ENCODE results near the gene DHCR24. TPM values are rescaled to one million over a fixed set of nuclear protein-coding genes. Genes with fewer than 3 reads are reported as not detected.
A peak's percentile ranks its signal among the peaks of the same experiment; 100 is the strongest.

Gene DHCR24
- total RNA-seq, 2 experiments from 2014 or later = 114 to 115 TPM

DNA sequence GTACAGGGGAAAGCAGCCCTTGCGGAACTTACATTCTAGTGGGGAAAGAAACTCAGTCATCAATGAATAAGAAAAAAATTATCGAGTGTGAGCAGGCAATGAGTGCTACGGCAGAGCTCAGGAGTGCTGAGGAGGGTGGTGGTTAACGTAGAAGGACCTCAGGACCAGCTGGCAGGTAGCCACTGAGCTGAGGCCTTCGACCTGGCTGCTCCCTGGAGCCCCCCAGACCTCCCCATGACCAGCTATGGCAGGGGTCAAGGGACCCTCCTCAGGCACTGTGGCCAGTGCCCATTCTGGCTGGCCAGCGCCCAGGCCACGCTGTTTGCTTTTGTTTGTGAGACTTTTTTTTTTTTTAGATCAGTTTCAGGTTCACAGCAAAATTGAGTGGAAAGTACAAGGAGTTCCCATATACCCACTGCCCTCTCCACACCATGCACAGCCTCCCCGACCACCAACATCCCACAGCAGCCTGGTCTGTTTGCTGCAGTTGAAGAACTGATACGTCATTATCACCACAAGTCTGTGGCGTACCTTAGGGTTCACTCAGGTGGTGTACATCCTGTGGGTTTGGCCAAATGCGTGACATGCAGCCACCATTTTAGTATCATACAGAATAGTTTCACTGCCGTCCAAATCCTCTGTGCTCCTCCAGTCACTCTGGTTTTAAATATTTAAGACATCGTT, 74.1 kb downstream of the DHCR24 start:
- Mint-ChIP-seq H3K9me3 (no peaks in the 10 kb centered on the region), H3K27ac (peak overlapping the region; percentile 55), H3K36me3 (ENCODE audit: low read depth) (no peaks in the 10 kb centered on the region), H3K4me3 (peak overlapping the region; percentile 23), H3K27me3 (peaks cover 3% of the 10 kb centered on the region), H3K4me1 (peaks cover 56% of the 10 kb centered on the region)
- POLR2A ChIA-PET = interaction anchor here (0.9 to 1.8 kb wide), 5 partner anchors 9 to 347 kb away, joined by 3 to 6 read pairs (median 4); partner anchors contain the start of gene DHCR24
- CTCF ChIA-PET = interaction anchor here (0.6 to 7.0 kb wide), 8 partner anchors 11 to 744 kb away, joined by 3 to 49 read pairs (median 4); partner anchors contain the start of gene TTC22
- DNase-seq = peak; percentile 73

DNA sequence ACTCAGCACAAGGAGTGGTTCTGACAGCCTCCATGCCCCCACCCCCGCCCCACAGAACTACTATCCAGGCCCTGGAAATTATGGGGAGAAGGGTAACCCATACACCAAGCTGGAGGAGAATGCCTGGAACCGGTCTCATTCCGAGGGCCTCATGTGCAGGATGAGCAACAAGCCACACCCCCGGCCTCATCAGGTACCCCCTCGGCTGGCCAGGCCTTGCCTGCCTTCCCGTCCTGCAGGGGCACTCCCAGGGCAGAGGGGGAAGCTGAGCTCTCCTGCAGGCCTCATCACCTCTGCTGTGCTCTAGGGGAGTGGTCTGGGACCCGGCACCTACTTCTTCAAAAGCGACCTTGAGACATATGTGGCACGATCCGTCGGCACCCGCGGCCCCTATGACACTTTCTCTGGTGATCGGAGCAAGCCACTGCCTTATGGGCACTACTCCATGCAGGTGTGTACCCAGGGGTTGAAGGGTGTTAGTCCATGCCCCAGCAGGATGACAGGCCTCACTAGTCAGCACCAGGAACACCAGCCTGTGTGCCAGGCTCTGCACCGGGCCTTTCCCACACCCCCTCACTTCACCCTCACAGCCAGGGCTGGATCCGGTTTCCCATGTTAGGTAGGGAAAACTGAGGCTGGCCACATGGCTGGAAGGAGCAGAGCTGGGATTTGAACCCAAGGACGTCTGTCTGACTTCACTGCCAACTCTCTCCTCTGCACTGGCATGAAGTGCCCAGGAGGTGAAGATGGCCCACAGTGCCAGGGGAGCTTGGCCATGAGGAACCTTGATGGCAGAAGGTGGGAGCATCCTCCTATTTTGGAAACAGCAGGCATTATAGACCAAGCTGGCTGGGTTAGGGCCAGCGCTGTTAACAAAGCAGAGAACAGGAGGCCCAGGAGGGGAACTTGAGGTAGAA, 75.0 kb downstream of the DHCR24 start:
- H3K4me3 Mint-ChIP-seq = no peak overlapping the region
- peak; percentile 14 for DNase-seq
- H3K36me3 Mint-ChIP-seq (ENCODE audit: low read depth) = no peaks in the 10 kb centered on the region
- H3K9me3 Mint-ChIP-seq = no peaks in the 10 kb centered on the region
- peaks cover 64% of the 10 kb centered on the region for H3K4me1 Mint-ChIP-seq
- ChIA-PET POLR2A (interaction anchor here (0.9 to 1.8 kb wide), 5 partner anchors 8 to 346 kb away, joined by 3 to 6 read pairs (median 3); no protein-coding TSS in a partner anchor), CTCF (interaction anchor here (0.6 to 7.0 kb wide), 9 partner anchors 12 to 320 kb away, joined by 3 to 49 read pairs (median 4); partner anchors contain the start of gene TTC22)
- H3K27ac Mint-ChIP-seq = peak overlapping the region; percentile 55
- peaks cover 3% of the 10 kb centered on the region for H3K27me3 Mint-ChIP-seq

DNA sequence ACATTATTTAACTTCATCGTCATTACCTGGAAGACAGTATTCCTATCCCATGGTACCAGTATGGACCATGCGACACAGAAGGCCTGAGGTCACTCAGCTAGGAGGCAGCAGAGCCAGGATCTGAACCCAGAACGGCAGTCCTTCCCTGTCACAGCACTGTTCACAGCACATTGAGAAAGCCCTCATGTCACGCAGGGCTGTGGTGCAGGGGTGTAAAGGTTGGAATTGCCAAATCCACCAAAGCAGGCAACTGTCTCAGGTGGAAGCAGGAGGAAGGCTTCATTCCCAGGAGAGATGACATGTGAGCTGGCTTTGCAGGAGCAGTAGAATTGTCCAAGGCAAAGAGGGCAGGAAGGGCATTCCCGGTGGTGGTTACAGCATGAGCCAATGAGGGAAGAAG, 75.9 kb downstream of the DHCR24 start:
- Mint-ChIP-seq H3K4me3 (no peak overlapping the region), H3K27me3 (peaks cover 3% of the 10 kb centered on the region), H3K4me1 (peaks cover 71% of the 10 kb centered on the region), H3K27ac (no peak overlapping the region), H3K9me3 (no peaks in the 10 kb centered on the region), H3K36me3 (ENCODE audit: low read depth) (no peaks in the 10 kb centered on the region)
- CTCF ChIA-PET = interaction anchor here (1.0 to 7.0 kb wide), 5 partner anchors 11 to 139 kb away, joined by 3 to 49 read pairs (median 16); partner anchors contain the start of gene TTC22
- peak; percentile 14 for DNase-seq
- POLR2A ChIA-PET = no interaction called here

DNA sequence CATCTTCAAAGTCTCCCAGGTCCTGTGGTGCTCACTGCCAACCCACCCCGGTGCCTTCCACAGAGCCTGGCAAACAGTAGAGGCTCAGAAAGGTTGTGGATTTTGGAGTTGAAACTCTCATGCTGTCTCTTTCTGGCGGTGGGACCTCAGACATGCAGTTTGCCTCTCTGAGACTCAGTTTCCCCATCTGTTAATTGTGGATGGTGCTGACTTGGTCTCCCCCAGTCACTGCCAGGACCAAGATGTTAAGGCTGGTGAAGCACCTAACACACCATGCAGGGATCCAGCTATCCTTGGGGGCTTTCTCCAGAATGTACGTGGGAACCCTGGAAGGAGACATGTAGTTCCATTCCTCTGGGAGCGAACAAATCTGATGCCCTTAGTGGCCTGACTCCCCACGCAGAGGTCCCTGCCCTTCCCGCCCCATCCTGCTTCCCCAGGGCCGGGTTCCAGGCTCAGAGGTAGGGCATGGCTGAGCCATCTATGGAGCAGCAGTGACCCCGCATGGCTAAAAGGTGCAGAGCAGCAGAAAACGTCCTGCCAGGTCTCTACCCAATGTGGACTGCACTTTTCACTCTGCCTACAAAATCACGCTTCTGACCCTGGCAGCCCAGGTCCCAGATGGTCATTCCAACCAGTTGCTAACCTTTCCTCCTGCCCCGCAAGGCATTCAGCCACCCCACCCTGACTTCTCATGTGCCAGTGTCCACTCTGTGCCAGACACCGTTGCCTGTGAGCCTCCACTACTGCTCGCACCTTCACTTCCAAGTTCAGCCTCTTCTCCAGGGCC, 76.6 kb downstream of the DHCR24 start:
- H3K9me3 Mint-ChIP-seq = no peaks in the 10 kb centered on the region
- no peaks in the 10 kb centered on the region for H3K36me3 Mint-ChIP-seq (ENCODE audit: low read depth)
- no peak overlapping the region for H3K4me3 Mint-ChIP-seq
- DNase-seq = peak; percentile 81
- H3K27me3 Mint-ChIP-seq = peaks cover 3% of the 10 kb centered on the region
- POLR2A ChIA-PET = interaction anchor here (1.4 kb wide), 1 partner anchor 9 kb away, joined by 5 read pairs; the partner anchor contains the start of gene TTC22
- no peak overlapping the region for H3K27ac Mint-ChIP-seq
- H3K4me1 Mint-ChIP-seq = peaks cover 75% of the 10 kb centered on the region
- CTCF ChIA-PET = interaction anchor here (0.6 to 7.0 kb wide), 15 partner anchors 10 to 326 kb away, joined by 3 to 49 read pairs (median 4); partner anchors contain the start of gene TTC22

DNA sequence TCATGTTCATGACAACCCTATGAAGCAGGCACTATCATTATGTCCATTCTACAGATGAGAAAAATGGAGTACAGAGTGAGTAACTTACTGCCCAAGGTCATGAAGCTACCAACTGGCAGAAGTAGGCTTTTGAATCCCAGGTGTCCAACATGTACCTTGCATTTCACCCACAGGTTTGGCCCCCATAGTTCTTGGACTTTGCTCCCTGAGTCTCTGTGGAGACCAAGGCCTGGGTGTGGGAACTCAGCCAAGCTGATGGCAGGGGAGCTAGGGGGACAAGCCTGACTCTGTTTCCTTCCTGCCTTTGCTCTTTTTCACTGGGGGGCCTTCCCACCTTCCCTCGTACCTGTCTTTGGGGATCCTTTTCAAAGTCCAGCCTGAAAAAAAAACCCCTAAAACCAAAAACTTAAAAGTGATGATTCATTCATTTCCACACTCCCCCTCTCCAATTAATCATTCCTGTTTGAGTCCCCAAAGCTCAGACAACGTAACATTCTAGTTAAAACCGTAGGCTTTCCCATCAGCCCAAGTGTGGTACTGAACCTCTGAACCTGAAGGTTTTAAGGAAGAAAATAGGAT, 77.4 kb downstream of the DHCR24 start:
- H3K27me3 Mint-ChIP-seq = peaks cover 3% of the 10 kb centered on the region
- no peaks in the 10 kb centered on the region for H3K9me3 Mint-ChIP-seq
- H3K36me3 Mint-ChIP-seq (ENCODE audit: low read depth) = no peaks in the 10 kb centered on the region
- H3K4me1 Mint-ChIP-seq = peaks cover 83% of the 10 kb centered on the region
- ChIA-PET CTCF (interaction anchor here (0.6 to 7.0 kb wide), 15 partner anchors 9 to 327 kb away, joined by 3 to 49 read pairs (median 4); partner anchors contain the start of gene TTC22), POLR2A (interaction anchor here (1.4 kb wide), 1 partner anchor 8 kb away, joined by 5 read pairs; the partner anchor contains the start of gene TTC22)
- peak; percentile 15 for DNase-seq
- H3K27ac Mint-ChIP-seq = no peak overlapping the region
- no peak overlapping the region for H3K4me3 Mint-ChIP-seq

DNA sequence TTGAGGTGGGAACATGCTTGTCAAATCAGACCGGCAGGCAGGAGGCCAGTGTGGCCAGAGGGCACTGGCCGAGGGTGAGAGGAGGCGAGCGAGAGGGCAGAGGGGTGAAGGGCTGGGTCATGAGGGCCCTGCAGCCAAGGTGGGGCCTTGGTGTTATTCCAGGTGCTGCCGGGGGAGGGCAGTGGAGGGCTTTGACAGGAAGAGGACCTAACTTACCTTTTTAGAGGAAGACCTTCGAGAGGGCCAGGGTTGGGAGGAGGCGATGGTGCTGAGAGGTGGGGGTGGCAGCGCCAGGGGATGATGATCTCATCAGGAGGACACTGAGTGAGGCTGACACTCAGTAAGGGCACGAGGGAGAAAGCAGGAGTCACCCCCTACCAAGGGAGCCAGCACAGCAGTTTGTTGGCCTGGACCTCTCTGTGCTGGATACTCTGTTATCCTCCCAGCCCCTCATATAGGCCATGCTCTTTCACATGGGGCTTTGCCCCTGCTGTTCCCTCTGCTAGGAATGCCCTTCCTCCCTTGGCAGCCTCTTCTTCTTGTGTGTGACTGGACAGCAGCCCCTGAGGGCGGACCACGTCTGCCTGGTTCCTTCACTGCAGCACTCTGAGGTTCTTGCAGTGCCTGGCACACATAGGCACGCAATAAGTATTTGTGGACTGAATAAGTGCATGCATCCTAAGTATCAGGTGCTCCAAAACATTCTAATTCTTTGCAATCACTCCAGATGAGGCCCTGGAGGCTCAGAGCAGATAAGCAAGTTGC, 78.4 kb downstream of the DHCR24 start:
- no peaks in the 10 kb centered on the region for H3K36me3 Mint-ChIP-seq (ENCODE audit: low read depth)
- CTCF ChIA-PET = interaction anchor here (1.1 to 7.0 kb wide), 4 partner anchors 8 to 136 kb away, joined by 3 to 49 read pairs (median 10); partner anchors contain the start of gene TTC22
- H3K9me3 Mint-ChIP-seq = no peaks in the 10 kb centered on the region
- peak; percentile 15 for DNase-seq
- peaks cover 87% of the 10 kb centered on the region for H3K4me1 Mint-ChIP-seq
- peaks cover 3% of the 10 kb centered on the region for H3K27me3 Mint-ChIP-seq
- peak overlapping the region; percentile 26 for H3K27ac Mint-ChIP-seq
- POLR2A ChIA-PET = interaction anchor here (1.4 kb wide), 1 partner anchor 7 kb away, joined by 5 read pairs; the partner anchor contains the start of gene TTC22
- no peak overlapping the region for H3K4me3 Mint-ChIP-seq

DNA sequence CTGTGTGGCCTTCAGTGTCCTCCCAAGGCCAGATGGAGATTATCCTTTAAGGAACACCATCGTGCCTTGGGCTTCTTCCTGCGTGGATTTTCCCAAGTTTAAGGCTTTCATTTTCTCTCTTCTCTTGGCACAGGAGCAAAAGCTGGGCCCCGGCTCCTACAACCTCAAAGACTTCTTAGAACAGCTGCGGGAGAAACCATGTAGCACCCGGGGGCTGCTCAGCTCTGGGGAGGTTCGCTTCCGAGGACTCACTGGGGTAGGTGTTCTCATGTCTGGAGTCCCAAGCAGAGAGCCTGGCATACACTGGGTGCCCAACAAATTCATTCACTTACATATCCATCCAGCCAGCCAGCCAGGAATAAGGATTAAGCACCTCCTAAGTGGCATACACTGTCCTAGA, 79.2 kb downstream of the DHCR24 start:
- H3K4me1 Mint-ChIP-seq = peaks cover 87% of the 10 kb centered on the region
- H3K36me3 Mint-ChIP-seq (ENCODE audit: low read depth) = no peaks in the 10 kb centered on the region
- peak overlapping the region; percentile 81 for H3K27ac Mint-ChIP-seq
- ChIA-PET CTCF (interaction anchor here (0.6 to 2.0 kb wide), 9 partner anchors 7 to 319 kb away, joined by 3 to 13 read pairs (median 6); partner anchors contain the start of gene TTC4), POLR2A (interaction anchor here (0.6 to 1.7 kb wide), 6 partner anchors 9 to 756 kb away, joined by 3 to 6 read pairs (median 4); no protein-coding TSS in a partner anchor)
- no peaks in the 10 kb centered on the region for H3K9me3 Mint-ChIP-seq
- peaks cover 3% of the 10 kb centered on the region for H3K27me3 Mint-ChIP-seq
- H3K4me3 Mint-ChIP-seq = no peak overlapping the region
- DNase-seq = no peak

DNA sequence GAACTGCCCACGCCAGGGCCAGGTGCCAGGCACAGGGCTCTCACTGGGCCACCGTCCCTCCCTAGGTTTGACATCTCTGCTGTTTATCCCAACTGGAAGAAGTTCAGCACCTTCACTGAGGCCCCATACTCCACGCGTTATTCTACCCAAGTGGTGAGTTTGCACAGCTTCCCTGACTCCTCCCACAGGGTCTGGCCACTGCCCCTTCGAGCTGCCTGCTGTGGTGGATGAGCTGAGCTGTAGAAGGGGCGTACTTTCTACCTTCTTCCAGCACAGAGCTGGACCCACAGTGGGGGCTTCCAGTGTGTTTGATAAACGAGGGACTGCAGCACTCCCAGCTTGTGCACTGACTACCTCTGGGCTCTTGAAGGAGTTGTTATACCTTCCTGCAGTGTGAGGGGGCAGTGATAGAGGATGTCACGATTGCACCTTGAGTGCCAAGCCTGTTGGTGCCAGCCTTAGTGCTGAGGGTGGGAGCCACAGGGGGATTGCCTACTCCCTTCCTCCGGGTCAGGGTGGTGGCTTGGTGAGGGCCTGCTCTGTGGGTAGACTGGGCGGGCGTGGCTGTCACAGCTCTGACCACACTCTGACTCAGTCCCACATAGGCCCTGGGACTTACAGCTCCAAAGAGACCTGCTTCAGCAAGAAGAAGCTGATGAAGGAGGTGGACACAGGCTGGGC, 79.9 kb downstream of the DHCR24 start:
- ChIA-PET CTCF (interaction anchor here (0.6 to 2.0 kb wide), 10 partner anchors 8 to 626 kb away, joined by 3 to 13 read pairs (median 6); partner anchors contain the start of gene TTC4), POLR2A (interaction anchor here (0.6 to 1.7 kb wide), 10 partner anchors 8 to 755 kb away, joined by 3 to 6 read pairs (median 3); partner anchors contain the start of gene TTC4)
- peak; percentile 80 for DNase-seq
- no peaks in the 10 kb centered on the region for H3K9me3 Mint-ChIP-seq
- H3K4me1 Mint-ChIP-seq = peaks cover 80% of the 10 kb centered on the region
- peak overlapping the region; percentile 81 for H3K27ac Mint-ChIP-seq
- peaks cover 3% of the 10 kb centered on the region for H3K27me3 Mint-ChIP-seq
- no peaks in the 10 kb centered on the region for H3K36me3 Mint-ChIP-seq (ENCODE audit: low read depth)
- no peak overlapping the region for H3K4me3 Mint-ChIP-seq

DNA sequence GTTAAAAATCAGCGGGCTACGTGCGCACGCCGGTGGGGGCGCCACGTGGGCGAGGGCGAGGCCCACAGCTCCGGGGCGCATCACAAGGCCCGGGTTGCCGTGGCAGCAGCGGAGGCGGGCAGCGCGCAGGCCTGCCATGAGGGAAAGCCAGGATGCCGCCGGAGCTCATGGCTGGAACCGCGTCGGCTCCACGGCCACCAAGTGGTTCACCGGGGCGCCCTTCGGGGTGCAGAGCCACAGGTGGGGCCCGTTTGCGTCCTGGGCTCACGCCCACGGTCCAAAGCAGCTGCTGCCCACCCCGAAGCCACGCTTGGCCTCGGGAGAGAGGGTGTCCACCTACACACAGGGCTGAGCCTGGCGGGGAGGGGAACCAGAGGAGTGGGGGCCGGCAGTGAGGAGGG, 81.0 kb downstream of the DHCR24 start:
- no peak for DNase-seq
- Mint-ChIP-seq H3K27me3 (peaks cover 3% of the 10 kb centered on the region), H3K4me3 (no peak overlapping the region), H3K4me1 (peaks cover 83% of the 10 kb centered on the region), H3K9me3 (no peaks in the 10 kb centered on the region), H3K36me3 (ENCODE audit: low read depth) (no peaks in the 10 kb centered on the region), H3K27ac (peak overlapping the region; percentile 88)
- CTCF ChIA-PET = interaction anchor here (1.8 kb wide), 1 partner anchor 135 kb away, joined by 5 read pairs; no protein-coding TSS in a partner anchor
- POLR2A ChIA-PET = no interaction called here

DNA sequence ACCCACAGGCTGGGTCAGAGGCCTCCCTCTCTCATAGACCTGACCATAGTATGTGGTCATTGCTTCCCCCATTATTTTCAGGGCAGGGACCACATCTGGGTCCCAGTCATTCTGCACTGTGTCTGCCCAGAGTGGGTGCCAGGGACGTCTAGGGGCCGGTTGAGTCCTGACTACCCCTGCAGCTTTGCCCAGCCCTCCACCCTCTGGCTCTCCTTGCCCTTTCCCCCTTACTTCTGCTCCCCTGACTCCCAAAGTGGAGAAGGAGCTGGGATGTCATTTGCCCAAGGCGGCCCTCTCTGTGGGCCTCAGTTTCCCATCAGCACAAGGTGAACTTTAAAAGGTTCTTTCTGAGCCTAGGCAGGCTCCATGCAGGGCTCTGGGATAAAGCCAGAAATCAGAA, 81.5 kb downstream of the DHCR24 start:
- H3K27ac Mint-ChIP-seq = peak overlapping the region; percentile 88
- no peak for DNase-seq
- peaks cover under 1% of the 10 kb centered on the region for H3K27me3 Mint-ChIP-seq
- CTCF ChIA-PET = interaction anchor here (1.8 kb wide), 1 partner anchor 134 kb away, joined by 5 read pairs; no protein-coding TSS in a partner anchor
- H3K4me3 Mint-ChIP-seq = no peak overlapping the region
- peaks cover 78% of the 10 kb centered on the region for H3K4me1 Mint-ChIP-seq
- POLR2A ChIA-PET = interaction anchor here (1.3 to 1.4 kb wide), 2 partner anchors 10 to 754 kb away, joined by 3 to 5 read pairs; no protein-coding TSS in a partner anchor
- no peaks in the 10 kb centered on the region for H3K9me3 Mint-ChIP-seq
- H3K36me3 Mint-ChIP-seq (ENCODE audit: low read depth) = no peaks in the 10 kb centered on the region
